GM18526 (cell line): ENCODE results near the gene CDR2L.

Experiments used
- POLR2A ChIP-seq: IDR thresholded peaks from 3 replicates; pipeline ENCODE4 v1.6.1; 2011; ENCODE audit not compliant: insufficient read length; ENCODE audit errors: extremely low read depth

Gene CDR2L

GRCh38 chr17:74953134-74953687 lies 34.2 kb upstream of the CDR2L start:
- no peak for TF ChIP-seq POLR2A

GRCh38 chr17:74954115-74954514 lies 33.3 kb upstream of the CDR2L start:
- no peak for TF ChIP-seq POLR2A

- TF ChIP-seq POLR2A: no peak
Observed at GRCh38 chr17:74954665-74955421, 32.6 kb upstream of the CDR2L start.

GRCh38 chr17:74956093-74956492 lies 31.3 kb upstream of the CDR2L start:
- no peak for TF ChIP-seq POLR2A

- no peak for TF ChIP-seq POLR2A
Observed at GRCh38 chr17:74957935-74958740, 29.3 kb upstream of the CDR2L start.

- TF ChIP-seq POLR2A: no peak
Observed at GRCh38 chr17:74959826-74960515, 27.5 kb upstream of the CDR2L start.

GRCh38 chr17:74960570-74961342 lies 26.7 kb upstream of the CDR2L start:
- no peak for TF ChIP-seq POLR2A

- no peak for TF ChIP-seq POLR2A
Observed at GRCh38 chr17:74961657-74962350, 25.6 kb upstream of the CDR2L start.

- TF ChIP-seq POLR2A: no peak
Observed at GRCh38 chr17:74962622-74963394, 24.6 kb upstream of the CDR2L start.

- no peak for TF ChIP-seq POLR2A
Observed at GRCh38 chr17:74963656-74964055, 23.8 kb upstream of the CDR2L start.

- TF ChIP-seq POLR2A: no peak
Observed at GRCh38 chr17:74964246-74964761, 23.1 kb upstream of the CDR2L start.

- TF ChIP-seq POLR2A: no peak
Observed at GRCh38 chr17:74964988-74965622, 22.3 kb upstream of the CDR2L start.

- no peak for TF ChIP-seq POLR2A
Observed at GRCh38 chr17:74968361-74968780, 19.1 kb upstream of the CDR2L start.
